Measurements from ENCODE around the gene GUCA1C.

GUCA1C gene

GRCh38 chr3:108953700-108954099, at the start of gene GUCA1C:
TSS of gene GUCA1C (minus strand) at chr3:108953879. CDS start at chr3:108953762, 117 bp downstream.
- DNase-seq (ENCODE audit: low read depth) = no peak

- DNase-seq (ENCODE audit: low read depth) = no peak
Observed at GRCh38 chr3:108998436-108998835, 44.8 kb upstream of the GUCA1C start.

GRCh38 chr3:108985844-108986243, 32.2 kb upstream of the GUCA1C start:
- DNase-seq (ENCODE audit: low read depth) = no peak

GRCh38 chr3:108983051-108983450, 29.4 kb upstream of the GUCA1C start:
- DNase-seq (ENCODE audit: low read depth) = no peak

- DNase-seq (ENCODE audit: low read depth) = no peak
Observed at GRCh38 chr3:108976058-108976457, 22.4 kb upstream of the GUCA1C start.

GRCh38 chr3:108973019-108973418, 19.3 kb upstream of the GUCA1C start:
- no peak for DNase-seq (ENCODE audit: low read depth)

- DNase-seq (ENCODE audit: low read depth) = no peak
Observed at GRCh38 chr3:108972482-108972881, 18.8 kb upstream of the GUCA1C start.

- no peak for DNase-seq (ENCODE audit: low read depth)
Observed at GRCh38 chr3:108970561-108970960, 16.9 kb upstream of the GUCA1C start.

GRCh38 chr3:108966773-108967172, 13.1 kb upstream of the GUCA1C start:
- no peak for DNase-seq (ENCODE audit: low read depth)

- DNase-seq (ENCODE audit: low read depth) = no peak
Observed at GRCh38 chr3:108959017-108959416, 5.3 kb upstream of the GUCA1C start.

- DNase-seq (ENCODE audit: low read depth) = no peak
Observed at GRCh38 chr3:108953210-108953609, 469 bp downstream of the GUCA1C start.

- DNase-seq (ENCODE audit: low read depth) = no peak
Observed at GRCh38 chr3:108951820-108952501, 1.7 kb downstream of the GUCA1C start.

- no peak for DNase-seq (ENCODE audit: low read depth)
Observed at GRCh38 chr3:108947855-108948254, 5.8 kb downstream of the GUCA1C start.

- no peak for DNase-seq (ENCODE audit: low read depth)
Observed at GRCh38 chr3:108946292-108947285, 7.1 kb downstream of the GUCA1C start.

GRCh38 chr3:108940568-108941263, 13.0 kb downstream of the GUCA1C start:
- no peak for DNase-seq (ENCODE audit: low read depth)

- no peak for DNase-seq (ENCODE audit: low read depth)
Observed at GRCh38 chr3:108940166-108940565, 13.5 kb downstream of the GUCA1C start.

GRCh38 chr3:108936924-108937689, 16.6 kb downstream of the GUCA1C start:
- DNase-seq (ENCODE audit: low read depth) = no peak

GRCh38 chr3:108931035-108931434, 22.6 kb downstream of the GUCA1C start:
- no peak for DNase-seq (ENCODE audit: low read depth)

- no peak for DNase-seq (ENCODE audit: low read depth)
Observed at GRCh38 chr3:108918866-108919265, 34.8 kb downstream of the GUCA1C start.

- peak; percentile 22 for DNase-seq (ENCODE audit: low read depth)
Observed at GRCh38 chr3:108914774-108915641, 38.7 kb downstream of the GUCA1C start.

GRCh38 chr3:108909799-108910198, 43.9 kb downstream of the GUCA1C start:
- DNase-seq (ENCODE audit: low read depth) = no peak
